Activated CD4-positive, alpha-beta T cell treated with anti-CD3 and anti-CD28 coated beads for 4 hours (primary cell): ENCODE results near the gene KAZN.
"Not testable (repeated sequence)": the region's sequence is repeated elsewhere in the genome, so short reads cannot be mapped to it uniquely, and the experiment has no call there.

Source experiments
- DNase-seq, 2 donors: peaks; one replicate each; pipeline ENCODE4 v3.0.0-alpha.2; 2020

The KAZN gene

DNA sequence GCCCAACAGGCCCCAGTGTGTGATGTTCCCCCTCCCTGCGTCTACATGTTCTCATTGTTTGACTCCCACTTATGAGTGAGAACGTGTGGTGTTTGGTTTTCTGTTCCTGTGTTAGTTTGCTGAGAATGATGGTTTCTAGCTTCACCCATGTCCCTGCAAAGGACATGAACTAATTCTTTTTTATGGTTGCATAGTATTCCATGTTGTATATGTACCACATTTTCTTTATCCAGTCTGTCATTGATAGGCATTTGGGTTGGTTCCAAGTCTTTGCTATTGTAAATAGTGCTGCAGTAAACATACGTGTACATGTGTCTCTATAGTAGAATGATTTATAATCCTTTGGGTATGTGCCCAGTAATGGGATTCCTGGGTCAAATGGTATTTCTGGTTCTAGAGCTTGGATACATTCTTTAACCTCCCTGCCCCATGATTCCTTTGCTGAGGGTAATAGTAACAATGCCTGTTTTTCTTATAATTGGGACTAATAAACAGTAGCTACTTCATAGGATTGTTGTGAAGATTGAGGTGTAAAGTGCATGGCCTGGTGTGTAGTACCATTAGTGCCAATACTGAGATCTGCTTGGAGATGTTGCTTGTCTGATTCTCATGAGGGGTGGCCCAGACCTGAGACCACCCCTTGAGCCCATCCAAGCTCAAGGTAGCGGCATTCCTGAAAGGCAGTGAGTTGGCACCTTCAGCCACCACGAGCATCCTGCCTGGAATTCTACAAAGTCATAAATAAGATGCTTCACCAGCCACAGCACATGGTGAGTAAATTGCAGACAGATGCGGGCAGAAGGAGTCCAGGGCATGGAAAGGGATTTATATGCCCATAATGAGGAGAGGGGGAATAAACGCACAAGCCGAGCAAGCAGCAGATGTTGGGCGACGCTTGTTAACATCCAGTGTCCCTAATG, 365.6 kb downstream of the KAZN start:
- not testable (repeated sequence) for DNase-seq

DNA sequence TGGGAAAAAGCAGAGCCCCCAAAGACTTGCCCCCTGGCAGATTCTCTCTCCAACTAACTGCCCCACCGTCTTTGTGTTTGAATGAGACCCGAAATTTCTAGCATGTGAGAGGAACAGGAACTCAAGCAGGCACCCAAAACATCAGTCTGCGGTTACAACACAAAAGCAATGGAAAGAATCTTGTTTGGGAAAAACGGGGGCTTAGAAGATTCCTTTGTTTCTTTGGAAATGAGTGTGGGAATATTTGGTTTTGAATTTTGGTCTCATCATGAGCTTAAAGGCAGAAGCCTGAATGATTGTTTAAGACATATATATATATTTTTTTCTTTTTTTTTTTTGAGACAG, 366.2 kb downstream of the KAZN start:
- DNase-seq, result no peak

DNA sequence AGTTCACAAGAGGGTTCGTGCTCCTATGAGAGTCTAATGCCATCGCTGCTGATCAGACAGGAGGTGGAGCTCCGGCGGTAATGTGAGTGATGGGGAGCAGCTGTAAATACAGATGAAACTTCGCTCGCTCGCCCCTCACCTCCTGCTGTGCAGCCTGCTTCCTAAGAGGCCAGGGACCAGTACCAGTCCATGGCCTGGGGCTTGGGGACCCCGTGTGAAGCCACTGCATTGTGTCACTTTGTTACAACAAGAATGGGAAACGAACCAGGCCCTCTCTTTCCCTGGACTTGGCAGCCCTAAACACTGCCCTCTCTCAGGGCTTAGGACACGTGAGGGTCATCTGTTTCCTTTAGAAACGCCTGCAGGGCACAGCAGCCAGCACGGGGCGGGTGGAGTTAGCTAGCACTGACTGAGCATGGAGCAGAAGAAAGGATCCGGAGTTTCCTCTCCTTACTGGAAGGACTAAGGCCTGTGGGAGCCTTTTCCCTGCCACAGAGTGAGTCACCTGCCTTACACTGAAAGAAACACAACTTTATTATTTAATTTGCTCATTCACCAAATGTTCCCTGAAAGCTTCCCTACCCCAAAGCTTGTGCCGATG, 369.9 kb downstream of the KAZN start:
- no peak for DNase-seq

DNA sequence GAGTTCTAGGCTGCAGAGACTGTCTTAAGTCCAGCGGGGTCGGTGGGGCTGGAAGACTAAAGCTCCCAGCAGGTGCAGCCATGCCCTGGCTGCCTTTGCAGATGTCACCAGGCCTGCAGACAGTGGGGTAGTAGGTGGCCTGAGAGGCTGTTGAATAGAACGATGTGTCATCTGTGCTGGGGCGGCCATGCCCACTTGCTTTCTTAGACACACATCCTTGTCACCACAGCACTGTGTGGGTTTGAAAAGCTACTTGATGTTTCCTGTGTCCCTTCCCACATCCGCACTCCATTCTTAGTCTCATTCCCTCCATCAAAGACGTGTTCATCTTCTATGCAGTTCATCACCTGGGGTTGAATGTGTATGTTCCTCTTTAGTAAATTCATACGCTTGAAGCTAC, 370.5 kb downstream of the KAZN start:
- peak in 1 of 2 donors; percentile 10 for DNase-seq

DNA sequence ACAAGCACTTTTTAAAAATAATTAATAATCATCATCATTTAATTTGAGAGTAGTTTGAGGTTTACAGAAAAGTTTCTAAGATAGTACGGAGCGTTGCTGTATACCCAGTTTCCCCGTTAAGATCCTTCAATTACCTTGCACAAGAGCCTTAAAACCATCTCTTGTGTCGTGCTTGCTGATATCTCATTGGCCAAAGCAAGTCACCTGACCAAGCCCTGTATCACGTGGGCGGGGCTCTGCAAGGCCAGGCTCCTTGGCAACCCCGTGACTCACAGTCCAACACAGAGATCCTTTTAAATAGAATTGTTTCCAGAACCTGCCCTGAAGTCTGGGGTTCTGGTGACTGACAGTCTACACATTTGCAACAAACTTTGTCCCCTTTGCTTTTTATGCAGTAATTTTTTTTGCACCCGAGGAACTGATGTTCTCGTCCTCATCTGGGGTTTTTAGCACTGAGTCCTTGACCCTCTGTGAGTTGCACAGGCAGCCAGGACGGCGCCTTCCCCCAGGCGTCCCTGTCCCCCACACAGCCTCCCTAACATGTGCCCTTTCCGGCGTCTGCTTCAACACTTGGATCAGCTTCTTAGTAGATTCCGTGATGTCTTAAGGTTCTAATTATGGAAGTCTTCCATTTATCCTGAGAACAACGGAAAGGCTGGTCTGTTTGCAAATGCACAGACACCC, 371.8 kb downstream of the KAZN start:
- DNase-seq, result peak in 1 of 2 donors; percentile 5

DNA sequence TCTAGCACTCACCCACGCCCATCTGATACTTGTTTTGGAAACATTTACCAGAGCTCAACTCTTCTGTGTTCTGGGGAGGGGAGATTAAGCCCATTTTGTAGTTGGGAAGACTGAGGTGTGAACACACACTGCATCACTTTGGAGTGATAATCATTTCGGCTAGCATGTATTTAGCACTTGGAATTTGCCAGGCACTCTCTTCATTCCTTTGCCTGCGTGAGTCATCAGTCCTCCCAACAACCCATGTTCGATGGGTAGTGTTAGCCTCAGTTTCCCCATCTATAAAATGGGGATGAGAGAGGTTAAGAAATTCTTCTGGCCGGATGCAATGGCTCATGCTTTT, 372.3 kb downstream of the KAZN start:
- DNase-seq, result no peak

DNA sequence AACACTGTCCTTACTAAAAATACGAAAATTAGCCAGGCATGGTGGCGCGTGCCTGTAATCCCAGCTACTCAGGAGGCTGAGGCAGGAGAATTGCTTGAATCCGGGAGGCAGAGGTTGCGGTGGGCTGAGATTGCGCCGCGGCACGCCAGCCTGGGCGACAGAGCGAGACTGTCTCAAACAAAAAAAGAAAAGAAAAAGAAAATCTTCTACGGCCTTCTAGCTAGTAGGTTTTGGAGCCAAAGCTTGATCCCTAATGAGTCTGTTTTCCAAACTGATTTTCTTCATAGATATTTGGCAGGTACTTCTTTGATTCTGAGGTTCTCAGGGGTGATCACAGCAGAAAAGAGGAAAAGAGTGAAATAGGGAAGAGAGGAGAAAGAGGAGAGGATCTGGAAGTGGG, 372.7 kb downstream of the KAZN start:
- no peak for DNase-seq

DNA sequence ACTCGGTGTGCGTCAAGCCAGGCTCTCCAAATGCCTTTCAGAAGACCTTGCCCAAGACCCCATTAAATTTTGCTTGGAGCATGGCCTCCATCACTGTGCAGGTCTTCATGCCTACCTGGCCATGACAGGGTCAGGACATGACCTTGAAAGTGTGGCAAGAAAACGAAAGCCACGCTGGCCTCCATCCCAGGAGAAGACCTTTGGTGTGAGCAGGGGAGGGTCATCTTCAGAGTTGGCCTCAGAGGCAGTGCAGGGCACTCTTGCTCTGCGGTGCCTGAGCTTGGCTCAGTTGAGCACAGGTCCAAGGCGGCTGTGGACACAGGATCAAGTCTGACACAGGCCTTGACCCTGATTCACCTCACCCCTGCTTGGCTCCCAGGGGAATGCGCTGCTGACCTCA, 373.6 kb downstream of the KAZN start:
- no peak for DNase-seq

DNA sequence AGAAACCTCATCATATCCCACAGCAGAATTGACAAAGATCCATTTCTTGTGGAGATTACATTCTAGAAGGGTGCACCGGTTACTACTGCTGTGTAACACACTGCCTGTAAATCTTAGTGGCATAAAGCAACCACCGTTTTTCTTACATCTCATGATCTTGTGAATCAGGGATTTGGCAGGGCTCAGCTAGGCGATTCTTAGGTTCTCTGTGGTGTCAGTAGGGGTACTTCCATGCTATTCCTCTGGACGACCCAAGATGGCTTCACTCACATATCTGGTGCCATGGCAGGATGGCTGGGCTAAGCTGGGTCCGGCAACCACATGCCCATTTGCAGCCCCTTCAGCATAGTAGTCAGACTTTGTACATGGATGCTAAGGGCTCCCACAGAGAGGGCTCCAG, 375.3 kb downstream of the KAZN start:
- DNase-seq, result no peak

DNA sequence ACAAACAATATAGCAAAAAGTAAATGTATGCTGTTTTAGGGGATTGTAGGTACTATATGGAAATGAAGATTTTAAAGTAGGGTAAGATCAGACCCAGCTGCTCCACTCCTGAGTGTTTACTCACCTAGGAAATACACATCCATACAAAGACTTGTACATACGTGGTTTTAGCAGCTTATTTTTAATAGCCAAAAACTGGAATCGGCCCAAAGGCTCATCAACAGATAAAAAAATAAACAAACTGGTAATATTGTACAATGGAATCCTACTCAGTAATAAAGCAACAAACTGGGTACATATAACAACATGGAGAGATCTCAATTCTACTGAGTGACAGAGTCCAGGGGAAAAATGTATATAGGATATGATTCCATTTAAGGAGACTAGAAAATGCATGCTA, 375.9 kb downstream of the KAZN start:
- no peak for DNase-seq

DNA sequence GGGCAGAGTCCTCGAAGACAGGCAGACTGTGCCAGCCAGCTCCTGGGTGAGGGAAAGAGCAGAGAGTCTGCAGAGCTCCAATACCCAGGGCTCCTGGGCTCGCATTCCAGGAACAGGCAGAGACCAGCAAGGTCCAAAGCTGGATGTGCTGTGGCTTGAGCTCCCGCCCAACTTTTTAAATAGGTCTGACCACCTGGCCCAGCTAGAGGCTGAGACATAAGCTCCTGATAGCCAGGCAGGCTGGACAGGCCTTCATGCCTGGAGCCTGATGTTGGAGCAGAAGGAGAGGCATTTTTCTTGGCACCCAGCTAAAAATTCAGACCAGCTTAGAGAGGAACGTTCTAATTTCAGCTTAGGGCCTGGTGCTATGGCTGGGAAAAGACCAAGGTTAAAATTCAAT, 376.6 kb downstream of the KAZN start:
- DNase-seq, result no peak

DNA sequence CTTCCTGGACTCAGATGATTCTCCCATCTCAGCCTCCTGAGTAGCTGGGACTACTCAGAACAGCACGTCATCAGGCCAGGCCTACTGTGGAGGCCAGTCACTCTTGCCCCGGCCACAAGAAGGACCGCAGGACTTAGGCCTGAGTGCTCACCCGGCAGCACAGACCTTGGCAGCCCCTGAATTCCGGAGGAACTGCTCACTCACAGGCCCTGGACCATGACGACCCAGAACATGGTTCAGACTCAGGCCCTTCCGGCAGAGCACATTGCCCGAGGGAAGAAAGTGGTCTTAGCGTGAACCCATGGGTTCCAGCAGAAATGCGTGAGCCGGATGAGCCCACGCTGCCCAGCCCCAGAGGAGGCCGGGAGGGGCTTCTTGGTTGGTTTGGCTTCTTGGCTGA, 377.8 kb downstream of the KAZN start:
- no peak for DNase-seq

DNA sequence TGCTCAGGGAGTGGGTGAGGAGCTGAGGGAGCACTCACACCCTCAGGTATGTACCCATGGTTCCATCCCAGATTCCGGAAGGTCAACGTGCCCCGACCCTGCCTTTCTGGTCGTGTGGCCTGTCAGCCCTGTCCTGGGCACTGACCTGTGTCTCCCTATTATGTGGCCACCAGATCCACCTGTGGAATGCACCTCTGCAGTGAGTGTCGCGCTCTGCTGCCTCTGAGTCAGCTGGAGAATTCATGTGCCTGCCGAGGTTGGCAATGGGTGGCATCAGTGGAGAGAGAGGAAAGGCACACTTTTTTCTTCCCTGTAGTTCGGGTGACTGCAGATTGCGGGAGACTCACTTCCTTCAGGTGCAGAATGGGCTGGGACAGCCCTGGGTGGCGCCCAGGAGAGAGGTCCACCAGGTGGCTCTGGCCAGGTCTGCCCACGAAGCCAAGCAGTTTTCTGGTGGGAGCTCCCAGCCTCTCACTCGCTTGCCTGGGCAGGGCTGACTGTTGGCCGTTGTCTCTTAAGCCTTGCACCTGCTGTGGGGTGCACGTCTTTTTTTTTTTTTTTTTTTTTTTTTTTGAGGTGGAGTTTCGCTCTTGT, 378.9 kb downstream of the KAZN start:
- DNase-seq, result no peak

DNA sequence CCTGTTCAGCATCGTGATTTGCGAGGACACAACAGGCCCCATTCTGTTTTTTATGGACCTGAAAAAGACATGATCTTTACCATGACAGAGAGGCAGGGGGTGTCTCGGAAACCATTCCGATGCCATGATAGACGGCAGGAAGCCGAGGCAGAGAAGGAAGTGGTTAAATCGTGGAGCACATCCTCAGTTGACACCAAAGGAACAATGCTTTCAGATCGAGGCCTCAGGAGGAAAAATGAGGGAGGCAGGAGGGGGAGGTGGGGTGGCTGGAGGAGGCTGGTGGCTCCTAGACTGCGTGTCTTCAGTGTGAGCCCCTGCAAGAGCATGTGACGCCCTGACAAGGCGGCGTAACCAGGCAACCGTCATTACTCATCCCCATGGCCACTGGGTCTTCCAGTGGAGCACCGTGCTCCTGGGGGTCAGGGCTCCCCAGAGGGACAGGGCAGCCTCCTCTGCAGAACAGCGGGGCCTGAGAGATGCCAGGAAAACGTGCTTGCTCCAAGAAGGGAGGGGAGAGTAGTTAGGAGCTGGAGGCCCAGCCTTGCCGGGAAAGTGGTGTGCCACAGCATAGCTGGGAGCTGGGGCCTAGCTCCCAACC, 382.2 kb downstream of the KAZN start:
- DNase-seq, result no peak

DNA sequence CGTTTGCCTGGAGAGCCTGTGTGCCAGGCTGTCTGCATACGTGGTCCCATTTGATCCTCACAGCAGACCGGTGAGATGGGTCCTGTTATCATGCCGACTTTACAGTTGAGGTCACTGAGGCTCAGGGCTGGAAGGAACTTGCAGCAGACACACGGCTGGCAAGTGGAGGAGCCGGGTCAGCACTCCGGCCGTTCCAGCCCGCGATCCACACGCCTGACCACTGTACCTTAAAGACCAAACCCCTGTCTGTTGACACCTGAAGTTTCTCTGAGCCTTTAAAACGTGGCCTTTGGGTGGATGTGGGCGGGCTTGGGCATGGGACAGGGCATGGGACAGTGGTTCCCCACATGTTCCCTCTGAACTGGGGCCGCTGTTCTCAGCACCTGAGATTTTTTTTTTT, 383.5 kb downstream of the KAZN start:
- DNase-seq, result no peak

DNA sequence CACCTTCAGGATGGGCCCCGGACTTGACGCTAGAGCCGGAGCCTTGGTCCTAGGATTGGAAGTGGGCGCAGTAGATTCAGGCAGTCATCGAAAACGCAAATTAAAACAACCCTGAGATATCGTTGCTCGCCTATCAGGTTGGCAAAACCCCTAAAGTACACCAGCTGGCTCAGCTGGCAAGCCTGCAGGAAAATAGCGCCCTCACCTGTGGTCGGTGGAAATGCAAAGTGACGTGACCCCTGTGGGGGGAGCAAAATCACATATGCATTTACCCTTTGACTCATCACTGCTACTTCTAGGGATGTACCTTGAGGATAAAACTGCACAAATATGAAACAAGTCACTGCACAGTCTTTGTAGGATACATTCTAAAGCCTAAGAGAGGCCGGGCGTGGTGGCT, 384.8 kb downstream of the KAZN start:
- no peak for DNase-seq

DNA sequence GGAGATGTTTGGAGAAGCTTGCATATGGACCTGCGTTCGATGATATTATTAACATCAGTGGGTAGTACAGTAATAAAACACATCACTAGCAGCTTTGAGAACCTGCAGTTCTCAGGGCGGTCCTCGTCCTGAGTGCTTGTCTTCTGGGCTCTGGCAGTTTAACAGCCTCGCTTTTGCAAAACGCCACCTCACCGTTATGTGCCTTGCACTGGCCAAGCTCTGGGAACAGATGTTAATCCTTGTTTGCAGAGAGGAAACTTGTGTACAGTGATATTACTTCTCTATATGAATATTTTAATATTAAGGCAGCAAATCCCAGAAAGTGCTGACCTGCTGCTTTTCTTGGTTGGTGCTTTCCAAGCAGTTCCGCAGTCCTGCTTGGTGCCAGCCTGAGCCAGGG, 387.7 kb downstream of the KAZN start:
- DNase-seq, result no peak

DNA sequence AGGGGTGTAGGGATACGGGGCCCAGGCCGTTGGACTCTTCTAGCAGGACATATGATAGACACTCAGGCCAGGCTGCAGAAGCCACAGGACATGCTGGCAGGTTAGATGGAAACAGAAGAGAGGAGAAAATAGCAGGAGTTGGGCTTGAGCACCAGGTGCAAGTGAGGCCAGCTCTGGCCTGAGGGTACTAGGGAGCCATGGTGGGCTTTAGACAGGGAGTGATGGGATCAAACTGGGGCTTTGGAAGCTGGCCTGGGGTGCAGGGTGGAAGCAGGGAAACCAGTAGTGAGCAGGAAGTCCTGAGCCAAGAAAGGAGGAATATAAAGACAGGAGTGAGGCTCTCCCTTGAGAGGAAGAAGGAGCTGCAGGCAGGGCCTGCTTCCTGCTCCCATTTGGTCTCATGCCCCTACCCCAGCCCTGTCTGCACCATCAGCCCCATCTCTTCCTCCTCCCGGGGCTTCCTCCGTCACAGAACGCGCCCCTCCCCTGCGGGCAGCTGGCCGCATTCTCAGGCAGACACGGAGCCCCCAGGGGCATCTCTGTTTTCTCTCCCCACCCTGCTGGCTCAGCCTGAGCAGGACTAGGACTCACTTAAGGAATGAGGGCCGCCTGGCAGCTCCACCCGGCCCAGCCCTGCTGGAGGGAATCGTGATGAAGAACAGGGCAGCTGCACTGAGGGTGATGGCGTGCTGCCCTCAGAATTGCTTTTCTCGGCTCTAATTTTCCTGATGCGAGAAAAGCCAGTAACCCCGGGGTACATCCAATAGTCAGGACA, 389.5 kb downstream of the KAZN start:
- DNase-seq, result no peak

DNA sequence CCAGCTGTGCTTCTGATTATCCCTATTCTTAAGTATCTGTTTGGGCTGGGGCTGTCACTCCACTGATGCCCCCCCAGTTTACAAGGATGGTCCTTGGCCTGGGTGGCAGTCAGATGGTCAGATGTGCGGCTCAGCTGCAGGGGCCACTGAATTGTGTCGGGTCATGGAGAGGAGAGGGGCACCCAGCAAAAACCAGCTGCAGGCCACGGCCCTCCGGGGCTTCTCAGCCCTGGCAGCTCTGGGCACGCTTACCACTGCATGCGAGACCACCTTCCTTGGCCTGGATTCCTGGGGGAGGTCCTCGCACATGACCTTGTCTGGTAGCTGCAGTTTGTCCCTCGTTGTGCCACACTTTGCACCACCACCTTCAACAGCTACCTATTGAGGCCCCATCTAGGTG, 390.2 kb downstream of the KAZN start:
- no peak for DNase-seq

DNA sequence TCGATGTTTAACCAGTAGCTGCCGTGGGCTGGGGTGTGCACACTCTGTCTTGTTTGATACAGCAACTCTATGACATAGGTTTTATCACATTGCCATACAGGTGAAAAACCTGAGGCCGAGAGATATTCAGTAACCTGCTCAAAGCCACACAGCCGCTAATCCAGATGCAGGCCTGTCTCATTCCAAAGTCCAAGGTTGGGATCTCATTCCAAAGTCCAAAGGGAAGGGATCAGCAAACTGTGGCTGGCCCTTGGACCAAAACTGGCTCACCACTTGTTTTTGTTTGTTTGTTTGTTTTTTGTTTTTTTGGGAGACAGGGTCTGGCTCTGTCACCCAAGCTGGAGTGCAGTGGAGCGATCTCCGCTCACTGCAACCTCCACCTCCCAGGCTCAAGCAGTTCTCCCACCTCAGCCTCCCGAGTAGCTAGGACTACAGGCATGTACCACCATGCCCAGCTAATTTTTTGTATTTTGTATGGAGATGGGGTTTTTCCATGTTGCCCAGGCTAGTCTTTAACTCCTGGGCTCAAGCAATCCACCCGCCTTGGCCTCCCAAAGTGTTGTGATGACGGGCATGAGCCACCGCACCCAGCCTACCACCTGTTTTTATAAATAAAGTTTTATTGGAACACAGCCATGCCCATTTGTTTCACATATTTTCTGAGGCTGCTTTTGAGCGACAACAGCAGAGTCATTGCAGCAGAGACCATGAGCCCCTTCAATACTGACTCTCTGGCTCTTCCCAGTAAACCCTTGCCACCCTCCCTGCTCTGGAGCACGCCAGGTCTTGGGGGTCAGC, 391.6 kb downstream of the KAZN start:
- DNase-seq, result no peak

DNA sequence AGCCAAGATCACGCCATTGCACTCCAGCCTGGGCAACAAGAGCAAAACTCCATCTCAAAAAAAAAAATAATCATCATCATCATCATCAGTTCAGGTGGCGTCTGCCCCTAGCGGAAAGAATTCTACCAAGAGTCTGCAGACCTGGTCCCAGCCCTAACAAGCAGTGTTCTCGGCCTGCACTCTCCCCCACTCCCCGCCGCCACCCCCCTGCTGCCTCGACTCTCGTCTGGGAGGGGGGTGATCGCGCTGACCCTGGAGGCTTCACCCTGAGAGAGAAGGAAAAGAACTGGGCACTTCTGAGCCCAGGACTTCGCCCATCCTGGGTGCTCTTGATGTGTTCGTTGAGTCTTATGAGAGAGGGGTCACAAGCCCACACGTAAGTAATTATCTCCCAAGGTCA, 394.9 kb downstream of the KAZN start:
- DNase-seq, result no peak

DNA sequence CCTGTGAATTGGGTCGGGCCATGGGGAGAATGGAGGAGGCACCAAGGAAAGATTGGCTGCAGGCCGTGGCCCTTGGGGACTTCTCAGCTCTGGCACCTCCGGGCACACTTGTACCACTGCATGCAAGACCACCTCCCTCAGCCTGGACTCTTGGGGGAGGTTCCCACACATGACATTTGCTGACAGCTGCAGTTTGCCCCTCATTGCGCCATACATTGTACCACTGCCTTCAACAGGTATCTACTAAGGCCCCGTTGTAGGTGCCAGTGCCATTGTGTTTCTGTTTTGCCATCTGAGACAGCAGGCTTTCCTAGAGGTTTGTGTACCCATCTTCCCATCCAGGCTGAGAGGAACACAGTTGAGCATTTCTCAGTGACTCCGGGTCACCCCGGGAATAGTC, 395.7 kb downstream of the KAZN start:
- no peak for DNase-seq
